GM23338 (cell line): ENCODE data around the gene CNTRL. TPM values are rescaled to one million over a fixed set of nuclear protein-coding genes. Genes with fewer than 3 reads are reported as not detected.

ENCODE experiments used
- ATAC-seq: fragments of 200-7000 bp; cut with Tn5 transposase; 3 replicates; pipeline ENCODE4 v1.9.1; 2020
- DNase-seq: peaks from one replicate; pipeline ENCODE4 v3.0.0-alpha.2; 2015; ENCODE audit warnings: low spot score
- H2AFZ ChIP-seq: fragments of 200-600 bp; sonication (generic); 2 replicates; pipeline ENCODE4 v1.8.0; 2016; ENCODE audit warnings: antibody characterized with exemption, mild to moderate bottlenecking, moderate library complexity
- H3F3A ChIP-seq: fragments of 200-600 bp; sonication (generic); replicated peaks from 2 replicates; pipeline ENCODE4 v1.8.0; 2017; ENCODE audit warnings: antibody characterized with exemption, mixed run types, low read depth
- H3K27ac ChIP-seq: fragments of 200-600 bp; sonication (generic); 2 replicates; pipeline ENCODE4 v1.6.1; 2016; ENCODE audit warnings: low read depth
- H3K27me3 ChIP-seq: fragments of 200-600 bp; sonication (generic); 2 replicates; pipeline ENCODE4 v1.8.0; 2016; ENCODE audit warnings: mild to moderate bottlenecking, mixed run types, moderate library complexity; ENCODE audit not compliant: insufficient read depth
- H3K36me3 ChIP-seq: fragments of 200-600 bp; sonication (generic); 2 replicates; pipeline ENCODE4 v1.8.0; 2016; ENCODE audit warnings: mild to moderate bottlenecking; ENCODE audit not compliant: insufficient read depth
- H3K4me1 ChIP-seq: fragments of 200-600 bp; sonication (generic); 2 replicates; pipeline ENCODE4 v1.8.0; 2016; ENCODE audit warnings: mild to moderate bottlenecking, moderate library complexity; ENCODE audit not compliant: insufficient read depth
- H3K4me2 ChIP-seq: fragments of 200-600 bp; sonication (generic); 2 replicates; pipeline ENCODE4 v1.7.1; 2017; ENCODE audit warnings: mixed run types
- H3K4me3 ChIP-seq: fragments of 200-600 bp; sonication (generic); 2 replicates; pipeline ENCODE4 v1.6.1; 2016; ENCODE audit warnings: mixed run types
- H3K79me2 ChIP-seq: fragments of 200-600 bp; sonication (generic); replicated peaks from 2 replicates; pipeline ENCODE4 v1.8.0; 2017; ENCODE audit warnings: mild to moderate bottlenecking; ENCODE audit not compliant: insufficient read depth
- H3K9me2 ChIP-seq: fragments of 200-600 bp; sonication (generic); 2 replicates; pipeline ENCODE4 v1.8.0; 2017; ENCODE audit not compliant: insufficient read depth
- H4K20me1 ChIP-seq: fragments of 200-600 bp; sonication (generic); replicated peaks from 2 replicates; pipeline ENCODE4 v1.8.0; 2017; ENCODE audit warnings: mild to moderate bottlenecking; ENCODE audit not compliant: insufficient read depth
- H3K27ac Mint-ChIP-seq: 2 replicates; pipeline ENCODE4 v1.8.0; 2020; ENCODE audit warnings: inconsistent platforms, mild to moderate bottlenecking, moderate library complexity, mixed read lengths
- H3K27me3 Mint-ChIP-seq: 3 replicates; pipeline ENCODE4 v1.8.0; 2022; ENCODE audit warnings: low read depth, mild to moderate bottlenecking, moderate library complexity, mixed read lengths, inconsistent platforms; ENCODE audit not compliant: insufficient read depth, poor library complexity
- H3K36me3 Mint-ChIP-seq: 3 replicates; pipeline ENCODE4 v1.8.0; 2021; ENCODE audit warnings: low read depth, mild to moderate bottlenecking, inconsistent platforms, moderate library complexity, mixed read lengths
- H3K4me1 Mint-ChIP-seq: 3 replicates; pipeline ENCODE4 v1.8.0; 2020; ENCODE audit warnings: mild to moderate bottlenecking, inconsistent platforms, mixed read lengths
- H3K4me3 Mint-ChIP-seq: 3 replicates; pipeline ENCODE4 v1.8.0; 2021; ENCODE audit warnings: moderate library complexity, mild to moderate bottlenecking, inconsistent platforms, mixed read lengths
- H3K9me3 Mint-ChIP-seq: 3 replicates; pipeline ENCODE4 v1.8.0; 2020; ENCODE audit warnings: moderate library complexity, mild to moderate bottlenecking, inconsistent platforms, mixed read lengths
- CTCF ChIP-seq, 2 experiments: fragments of 200-600 bp in 1 of 2; sonication (generic) in 1 of 2; conservative IDR thresholded peaks; 2 replicates each; pipeline versions ENCODE4 v1.5.1 to v1.6.1; 2016 to 2017; ENCODE audit warnings: antibody characterized with exemption in 2 of 2, low read depth in 2 of 2, mild to moderate bottlenecking in 2 of 2, moderate library complexity in 1 of 2
- EZH2 ChIP-seq: fragments of 200-600 bp; sonication (generic); IDR thresholded peaks from one replicate; pipeline ENCODE4 v1.8.0; 2017; ENCODE audit warnings: antibody characterized with exemption, mild to moderate bottlenecking, low read depth; ENCODE audit not compliant: unreplicated experiment
- JUNB ChIP-seq: IDR thresholded peaks from one replicate; pipeline ENCODE4 v1.6.1; 2016; ENCODE audit warnings: antibody characterized with exemption; ENCODE audit not compliant: unreplicated experiment
- POLR2AphosphoS5 ChIP-seq: IDR thresholded peaks from 2 replicates; pipeline ENCODE4 v1.6.1; 2016; ENCODE audit warnings: antibody characterized with exemption, low read depth
- REST ChIP-seq: IDR thresholded peaks from one replicate; pipeline ENCODE4 v1.6.1; 2018; ENCODE audit warnings: antibody characterized with exemption; ENCODE audit not compliant: unreplicated experiment
- STAT1 ChIP-seq: IDR thresholded peaks from one replicate; pipeline ENCODE4 v1.6.1; 2016; ENCODE audit warnings: antibody characterized with exemption; ENCODE audit not compliant: unreplicated experiment
- ZNF114 ChIP-seq: fragments of 250-450 bp; sonication (Bioruptor Pico); IDR thresholded peaks from 2 replicates; pipeline ENCODE4 v1.5.0; 2020; ENCODE audit warnings: mild to moderate bottlenecking, moderate library complexity
- ZNF331 ChIP-seq: fragments of 250-450 bp; sonication (Bioruptor Pico); IDR thresholded peaks from 2 replicates; pipeline ENCODE4 v1.5.0; 2020; ENCODE audit warnings: low read depth, mild to moderate bottlenecking, moderate library complexity
- polyA plus RNA-seq: library from polyadenylated mRNA; unstranded; fragments of >200 nt; fragmentation: Nextera tagmentation; extraction: Ambion mirVana; gene quantifications from 2 replicates; pipeline ENCODE4 v1.2.1, GENCODE V29; 2016
- total RNA-seq: library from RNA; depleted of rRNA; stranded (reverse); fragments of >200 nt; shearing (Covaris generic); gene quantifications from 2 replicates; pipeline ENCODE4 v1.2.3, GENCODE V29; 2014
- TF ChIP-seq, protein P1 (sequence below): fragments of 250-450 bp; sonication (Bioruptor Pico); IDR thresholded peaks from 2 replicates; pipeline ENCODE4 v1.5.0; 2020; ENCODE audit warnings: mild to moderate bottlenecking, moderate library complexity

The CNTRL gene
- total and polyA plus RNA-seq, 2 experiments from 2014 or later, result 9.2 to 11.7 TPM

- Histone ChIP-seq H2AFZ (no peak overlapping the region), H4K20me1 (peaks cover 36% of the 10 kb centered on the region), H3K79me2 (peaks cover 60% of the 10 kb centered on the region), H3K27me3 (no peaks in the 10 kb centered on the region), H3F3A (no peaks in the 10 kb centered on the region), H3K4me3 (peak overlapping the region; percentile 83), H3K36me3 (no peaks in the 10 kb centered on the region), H3K4me2 (peak overlapping the region; percentile 83), H3K4me1 (peaks cover 21% of the 10 kb centered on the region), H3K9me2 (no peaks in the 10 kb centered on the region), H3K27ac (no peak overlapping the region)
- Mint-ChIP-seq H3K27me3 (peaks cover 7% of the 10 kb centered on the region), H3K36me3 (no peaks in the 10 kb centered on the region; the same call in 2 of the 3 replicates), H3K27ac (no peak overlapping the region), H3K9me3 (no peaks in the 10 kb centered on the region; the same call in 2 of the 3 replicates), H3K4me1 (peaks cover 30% of the 10 kb centered on the region), H3K4me3 (peak overlapping the region; percentile 93)
- DNase-seq (no peak), ATAC-seq (no peak)
- TF ChIP-seq CTCF (conservative IDR thresholded peaks at IDR 0.05; ENCODE audit: low read depth in 2 of 2), result no peak
- no peak for TF ChIP-seq ZNF331 (CRISPR knock-in tag)
- TF ChIP-seq, protein P1, sequence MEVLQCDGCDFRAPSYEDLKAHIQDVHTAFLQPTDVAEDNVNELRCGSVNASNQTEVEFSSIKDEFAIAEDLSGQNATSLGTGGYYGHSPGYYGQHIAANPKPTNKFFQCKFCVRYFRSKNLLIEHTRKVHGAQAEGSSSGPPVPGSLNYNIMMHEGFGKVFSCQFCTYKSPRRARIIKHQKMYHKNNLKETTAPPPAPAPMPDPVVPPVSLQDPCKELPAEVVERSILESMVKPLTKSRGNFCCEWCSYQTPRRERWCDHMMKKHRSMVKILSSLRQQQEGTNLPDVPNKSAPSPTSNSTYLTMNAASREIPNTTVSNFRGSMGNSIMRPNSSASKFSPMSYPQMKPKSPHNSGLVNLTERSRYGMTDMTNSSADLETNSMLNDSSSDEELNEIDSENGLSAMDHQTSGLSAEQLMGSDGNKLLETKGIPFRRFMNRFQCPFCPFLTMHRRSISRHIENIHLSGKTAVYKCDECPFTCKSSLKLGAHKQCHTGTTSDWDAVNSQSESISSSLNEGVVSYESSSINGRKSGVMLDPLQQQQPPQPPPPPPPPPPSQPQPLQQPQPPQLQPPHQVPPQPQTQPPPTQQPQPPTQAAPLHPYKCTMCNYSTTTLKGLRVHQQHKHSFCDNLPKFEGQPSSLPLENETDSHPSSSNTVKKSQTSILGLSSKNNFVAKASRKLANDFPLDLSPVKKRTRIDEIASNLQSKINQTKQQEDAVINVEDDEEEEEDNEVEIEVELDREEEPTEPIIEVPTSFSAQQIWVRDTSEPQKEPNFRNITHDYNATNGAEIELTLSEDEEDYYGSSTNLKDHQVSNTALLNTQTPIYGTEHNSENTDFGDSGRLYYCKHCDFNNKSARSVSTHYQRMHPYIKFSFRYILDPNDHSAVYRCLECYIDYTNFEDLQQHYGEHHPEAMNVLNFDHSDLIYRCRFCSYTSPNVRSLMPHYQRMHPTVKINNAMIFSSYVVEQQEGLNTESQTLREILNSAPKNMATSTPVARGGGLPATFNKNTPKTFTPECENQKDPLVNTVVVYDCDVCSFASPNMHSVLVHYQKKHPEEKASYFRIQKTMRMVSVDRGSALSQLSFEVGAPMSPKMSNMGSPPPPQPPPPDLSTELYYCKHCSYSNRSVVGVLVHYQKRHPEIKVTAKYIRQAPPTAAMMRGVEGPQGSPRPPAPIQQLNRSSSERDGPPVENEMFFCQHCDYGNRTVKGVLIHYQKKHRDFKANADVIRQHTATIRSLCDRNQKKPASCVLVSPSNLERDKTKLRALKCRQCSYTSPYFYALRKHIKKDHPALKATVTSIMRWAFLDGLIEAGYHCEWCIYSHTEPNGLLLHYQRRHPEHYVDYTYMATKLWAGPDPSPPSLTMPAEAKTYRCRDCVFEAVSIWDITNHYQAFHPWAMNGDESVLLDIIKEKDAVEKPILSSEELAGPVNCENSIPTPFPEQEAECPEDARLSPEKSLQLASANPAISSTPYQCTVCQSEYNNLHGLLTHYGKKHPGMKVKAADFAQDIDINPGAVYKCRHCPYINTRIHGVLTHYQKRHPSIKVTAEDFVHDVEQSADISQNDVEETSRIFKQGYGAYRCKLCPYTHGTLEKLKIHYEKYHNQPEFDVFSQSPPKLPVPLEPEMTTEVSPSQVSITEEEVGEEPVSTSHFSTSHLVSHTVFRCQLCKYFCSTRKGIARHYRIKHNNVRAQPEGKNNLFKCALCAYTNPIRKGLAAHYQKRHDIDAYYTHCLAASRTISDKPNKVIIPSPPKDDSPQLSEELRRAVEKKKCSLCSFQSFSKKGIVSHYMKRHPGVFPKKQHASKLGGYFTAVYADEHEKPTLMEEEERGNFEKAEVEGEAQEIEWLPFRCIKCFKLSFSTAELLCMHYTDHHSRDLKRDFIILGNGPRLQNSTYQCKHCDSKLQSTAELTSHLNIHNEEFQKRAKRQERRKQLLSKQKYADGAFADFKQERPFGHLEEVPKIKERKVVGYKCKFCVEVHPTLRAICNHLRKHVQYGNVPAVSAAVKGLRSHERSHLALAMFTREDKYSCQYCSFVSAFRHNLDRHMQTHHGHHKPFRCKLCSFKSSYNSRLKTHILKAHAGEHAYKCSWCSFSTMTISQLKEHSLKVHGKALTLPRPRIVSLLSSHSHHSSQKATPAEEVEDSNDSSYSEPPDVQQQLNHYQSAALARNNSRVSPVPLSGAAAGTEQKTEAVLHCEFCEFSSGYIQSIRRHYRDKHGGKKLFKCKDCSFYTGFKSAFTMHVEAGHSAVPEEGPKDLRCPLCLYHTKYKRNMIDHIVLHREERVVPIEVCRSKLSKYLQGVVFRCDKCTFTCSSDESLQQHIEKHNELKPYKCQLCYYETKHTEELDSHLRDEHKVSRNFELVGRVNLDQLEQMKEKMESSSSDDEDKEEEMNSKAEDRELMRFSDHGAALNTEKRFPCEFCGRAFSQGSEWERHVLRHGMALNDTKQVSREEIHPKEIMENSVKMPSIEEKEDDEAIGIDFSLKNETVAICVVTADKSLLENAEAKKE (CRISPR knock-in tag), result no peak
- TF ChIP-seq JUNB, result no peak
- no peak for TF ChIP-seq REST
- no peak for TF ChIP-seq EZH2
- no peak for TF ChIP-seq ZNF114 (CRISPR knock-in tag)
- TF ChIP-seq POLR2AphosphoS5, result no peak
- TF ChIP-seq STAT1, result no peak
Measured at GRCh38 chr9:121199921-121200320, 125.2 kb downstream of the CNTRL start.
